GM23338 (cell line): ENCODE measurements around the gene GTF3C1. TPM values are rescaled to one million over a fixed set of nuclear protein-coding genes. Genes with fewer than 3 reads are reported as not detected.

Source experiments
- ATAC-seq: fragments of 200-7000 bp; cut with Tn5 transposase; 3 replicates; pipeline ENCODE4 v1.9.1; 2020
- DNase-seq: peaks from one replicate; pipeline ENCODE4 v3.0.0-alpha.2; 2015; ENCODE audit warnings: low spot score
- H2AFZ ChIP-seq: fragments of 200-600 bp; sonication (generic); 2 replicates; pipeline ENCODE4 v1.8.0; 2016; ENCODE audit warnings: antibody characterized with exemption, mild to moderate bottlenecking, moderate library complexity
- H3F3A ChIP-seq: fragments of 200-600 bp; sonication (generic); replicated peaks from 2 replicates; pipeline ENCODE4 v1.8.0; 2017; ENCODE audit warnings: antibody characterized with exemption, mixed run types, low read depth
- H3K27ac ChIP-seq: fragments of 200-600 bp; sonication (generic); 2 replicates; pipeline ENCODE4 v1.6.1; 2016; ENCODE audit warnings: low read depth
- H3K27me3 ChIP-seq: fragments of 200-600 bp; sonication (generic); 2 replicates; pipeline ENCODE4 v1.8.0; 2016; ENCODE audit warnings: mild to moderate bottlenecking, mixed run types, moderate library complexity; ENCODE audit not compliant: insufficient read depth
- H3K36me3 ChIP-seq: fragments of 200-600 bp; sonication (generic); 2 replicates; pipeline ENCODE4 v1.8.0; 2016; ENCODE audit warnings: mild to moderate bottlenecking; ENCODE audit not compliant: insufficient read depth
- H3K4me1 ChIP-seq: fragments of 200-600 bp; sonication (generic); 2 replicates; pipeline ENCODE4 v1.8.0; 2016; ENCODE audit warnings: mild to moderate bottlenecking, moderate library complexity; ENCODE audit not compliant: insufficient read depth
- H3K4me2 ChIP-seq: fragments of 200-600 bp; sonication (generic); 2 replicates; pipeline ENCODE4 v1.7.1; 2017; ENCODE audit warnings: mixed run types
- H3K4me3 ChIP-seq: fragments of 200-600 bp; sonication (generic); 2 replicates; pipeline ENCODE4 v1.6.1; 2016; ENCODE audit warnings: mixed run types
- H3K79me2 ChIP-seq: fragments of 200-600 bp; sonication (generic); replicated peaks from 2 replicates; pipeline ENCODE4 v1.8.0; 2017; ENCODE audit warnings: mild to moderate bottlenecking; ENCODE audit not compliant: insufficient read depth
- H3K9me2 ChIP-seq: fragments of 200-600 bp; sonication (generic); 2 replicates; pipeline ENCODE4 v1.8.0; 2017; ENCODE audit not compliant: insufficient read depth
- H4K20me1 ChIP-seq: fragments of 200-600 bp; sonication (generic); replicated peaks from 2 replicates; pipeline ENCODE4 v1.8.0; 2017; ENCODE audit warnings: mild to moderate bottlenecking; ENCODE audit not compliant: insufficient read depth
- H3K27ac Mint-ChIP-seq: 2 replicates; pipeline ENCODE4 v1.8.0; 2020; ENCODE audit warnings: inconsistent platforms, mild to moderate bottlenecking, moderate library complexity, mixed read lengths
- H3K27me3 Mint-ChIP-seq: 3 replicates; pipeline ENCODE4 v1.8.0; 2022; ENCODE audit warnings: low read depth, mild to moderate bottlenecking, moderate library complexity, mixed read lengths, inconsistent platforms; ENCODE audit not compliant: insufficient read depth, poor library complexity
- H3K36me3 Mint-ChIP-seq: 3 replicates; pipeline ENCODE4 v1.8.0; 2021; ENCODE audit warnings: low read depth, mild to moderate bottlenecking, inconsistent platforms, moderate library complexity, mixed read lengths
- H3K4me1 Mint-ChIP-seq: 3 replicates; pipeline ENCODE4 v1.8.0; 2020; ENCODE audit warnings: mild to moderate bottlenecking, inconsistent platforms, mixed read lengths
- H3K4me3 Mint-ChIP-seq: 3 replicates; pipeline ENCODE4 v1.8.0; 2021; ENCODE audit warnings: moderate library complexity, mild to moderate bottlenecking, inconsistent platforms, mixed read lengths
- H3K9me3 Mint-ChIP-seq: 3 replicates; pipeline ENCODE4 v1.8.0; 2020; ENCODE audit warnings: moderate library complexity, mild to moderate bottlenecking, inconsistent platforms, mixed read lengths
- ZNF331 ChIP-seq: fragments of 250-450 bp; sonication (Bioruptor Pico); IDR thresholded peaks from 2 replicates; pipeline ENCODE4 v1.5.0; 2020; ENCODE audit warnings: low read depth, mild to moderate bottlenecking, moderate library complexity
- polyA plus RNA-seq: library from polyadenylated mRNA; unstranded; fragments of >200 nt; fragmentation: Nextera tagmentation; extraction: Ambion mirVana; gene quantifications from 2 replicates; pipeline ENCODE4 v1.2.1, GENCODE V29; 2016
- total RNA-seq: library from RNA; depleted of rRNA; stranded (reverse); fragments of >200 nt; shearing (Covaris generic); gene quantifications from 2 replicates; pipeline ENCODE4 v1.2.3, GENCODE V29; 2014; rRNA removed

GTF3C1 gene
- total and polyA plus RNA-seq, 2 experiments from 2014 or later, result 78.5 to 138 TPM

DNA sequence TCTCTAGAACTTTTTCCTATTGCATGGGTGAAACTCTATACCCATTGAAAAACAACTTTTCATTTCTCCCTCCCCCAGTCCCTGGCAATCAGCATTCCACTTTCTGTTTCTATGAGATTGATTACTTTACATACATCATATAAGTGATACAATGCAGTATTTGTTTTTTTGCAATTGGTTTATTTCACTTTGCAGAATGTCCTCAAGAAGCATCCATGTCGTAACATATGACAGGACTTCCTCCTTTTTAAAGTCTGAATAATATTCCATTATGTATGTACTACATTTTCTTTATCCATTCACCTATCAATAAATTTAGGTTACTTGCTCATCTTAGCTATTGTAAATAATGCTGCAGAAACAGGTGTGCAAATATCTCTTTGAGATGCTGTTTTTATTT is 139.0 kb downstream of the GTF3C1 start:
- no peak for TF ChIP-seq ZNF331 (CRISPR knock-in tag)
- Mint-ChIP-seq H3K36me3 (no peaks in the 10 kb centered on the region; the same call in 2 of the 3 replicates), H3K27me3 (peaks cover 3% of the 10 kb centered on the region), H3K27ac (no peak overlapping the region), H3K4me1 (peaks cover 13% of the 10 kb centered on the region; the same call in 2 of the 3 replicates), H3K9me3 (no peaks in the 10 kb centered on the region), H3K4me3 (no peak overlapping the region)
- no peaks in the 10 kb centered on the region for H3K36me3 ChIP-seq
- H2AFZ ChIP-seq, result no peak overlapping the region
- H3K4me1 ChIP-seq, result peaks cover 6% of the 10 kb centered on the region; the same call in 1 of the 2 replicates
- H3F3A ChIP-seq, result no peaks in the 10 kb centered on the region
- no peaks in the 10 kb centered on the region for H3K9me2 ChIP-seq
- no peaks in the 10 kb centered on the region for H3K27me3 ChIP-seq
- peak overlapping the region; percentile 16; the same call in 1 of the 2 replicates for H3K4me2 ChIP-seq
- no peaks in the 10 kb centered on the region for H3K79me2 ChIP-seq
- H3K27ac ChIP-seq, result no peak overlapping the region
- no peak for DNase-seq
- H4K20me1 ChIP-seq, result no peaks in the 10 kb centered on the region
- H3K4me3 ChIP-seq, result 0 out of 2 replicates have a peak overlapping the region, but pooled peaks have one; percentile 5
- ATAC-seq, result no peak

Other genes starting within 250 kb of the GTF3C1 start
- 16.9 and 17.6 TPM in 2 replicates for gene IL4R, start 235.9 kb downstream of the GTF3C1 start, total RNA-seq
- gene IL4R, start 235.9 kb downstream of the GTF3C1 start, polyA plus RNA-seq, result 5.6 and 6.4 TPM in 2 replicates
- gene IL21R, start 147.7 kb downstream of the GTF3C1 start, total RNA-seq, result 2.6 TPM in 2 replicates
- gene IL21R, start 147.7 kb downstream of the GTF3C1 start, polyA plus RNA-seq, result 0.42 and 0.83 TPM in 2 replicates
- gene KATNIP, start 231 bp upstream of the GTF3C1 start, total RNA-seq, result 6.6 and 11.8 TPM in 2 replicates
- gene KATNIP, start 231 bp upstream of the GTF3C1 start, polyA plus RNA-seq, result 7.0 and 8.6 TPM in 2 replicates